ENCODE results near the gene VSTM1.
"Not testable (repeated sequence)": the region's sequence is repeated elsewhere in the genome, so short reads cannot be mapped to it uniquely, and the experiment has no call there.

Gene VSTM1, protein sequence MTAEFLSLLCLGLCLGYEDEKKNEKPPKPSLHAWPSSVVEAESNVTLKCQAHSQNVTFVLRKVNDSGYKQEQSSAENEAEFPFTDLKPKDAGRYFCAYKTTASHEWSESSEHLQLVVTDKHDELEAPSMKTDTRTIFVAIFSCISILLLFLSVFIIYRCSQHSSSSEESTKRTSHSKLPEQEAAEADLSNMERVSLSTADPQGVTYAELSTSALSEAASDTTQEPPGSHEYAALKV

GRCh38 chr19:54063350-54064116, at the start of gene VSTM1:
Gene VSTM1, minus strand, starts transcription at chr19:54063897. Its CDS starts 120 bp downstream, at chr19:54063777.
- no peak for DNase-seq

GRCh38 chr19:54109651-54110050, 46.0 kb upstream of the VSTM1 start:
- no peak for DNase-seq

DNA sequence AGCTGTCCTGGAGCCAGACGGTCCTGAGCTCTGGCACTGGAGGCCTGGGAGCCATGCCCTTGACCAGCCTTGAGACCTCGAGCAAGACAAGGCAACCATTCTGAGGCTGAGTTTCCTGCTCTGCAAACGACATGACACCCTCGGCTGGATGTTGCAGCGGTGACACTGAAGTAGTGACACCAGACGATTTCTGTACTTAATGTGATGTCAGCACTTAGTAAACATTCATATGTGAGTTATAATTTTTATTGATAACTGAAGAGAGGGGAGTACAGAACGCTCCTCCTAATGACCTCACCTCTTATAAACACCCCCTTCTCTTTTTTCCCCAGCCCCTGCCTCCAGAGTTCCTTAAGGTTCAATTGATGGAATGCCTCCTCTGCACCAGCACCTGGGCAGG, 44.8 kb upstream of the VSTM1 start:
- DNase-seq, result no peak

- no peak for DNase-seq
Observed at GRCh38 chr19:54107876-54108490, 44.3 kb upstream of the VSTM1 start.

DNA sequence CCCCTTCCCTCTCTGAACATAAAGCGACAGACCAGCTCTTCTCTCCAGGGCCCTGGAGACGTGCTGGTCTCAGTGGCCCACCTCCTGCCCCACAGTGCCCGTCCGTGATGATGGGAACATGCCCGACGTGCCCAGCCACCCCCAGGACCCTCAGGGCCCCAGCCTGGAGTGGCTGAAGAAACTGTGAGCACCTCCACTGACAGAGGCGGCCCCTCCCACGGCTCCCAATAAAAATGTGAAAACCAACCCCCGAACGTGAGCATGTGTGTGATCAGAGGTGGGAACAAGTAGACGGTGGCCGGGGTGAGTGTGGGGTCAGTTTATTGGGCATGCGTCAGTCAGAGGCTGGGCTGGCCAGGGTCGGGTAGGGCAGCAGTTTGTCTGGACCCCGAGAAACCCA, 43.0 kb upstream of the VSTM1 start:
- DNase-seq, result no peak

- DNase-seq, result no peak
Observed at GRCh38 chr19:54105796-54106195, 42.1 kb upstream of the VSTM1 start.

GRCh38 chr19:54104998-54105715, 41.5 kb upstream of the VSTM1 start:
- no peak for DNase-seq

- DNase-seq, result peak; percentile 94
Observed at GRCh38 chr19:54102421-54103169, 38.9 kb upstream of the VSTM1 start, which contains the start of gene NDUFA3. Gene NDUFA3, plus strand, starts transcription at chr19:54102855. Its CDS starts 24 bp downstream, at chr19:54102879.

- no peak for DNase-seq
Observed at GRCh38 chr19:54100561-54100960, 36.9 kb upstream of the VSTM1 start, which contains the start of gene OSCAR. Gene OSCAR, minus strand, starts transcription at chr19:54100803. Its CDS starts 11 bp downstream, at chr19:54100792.

DNA sequence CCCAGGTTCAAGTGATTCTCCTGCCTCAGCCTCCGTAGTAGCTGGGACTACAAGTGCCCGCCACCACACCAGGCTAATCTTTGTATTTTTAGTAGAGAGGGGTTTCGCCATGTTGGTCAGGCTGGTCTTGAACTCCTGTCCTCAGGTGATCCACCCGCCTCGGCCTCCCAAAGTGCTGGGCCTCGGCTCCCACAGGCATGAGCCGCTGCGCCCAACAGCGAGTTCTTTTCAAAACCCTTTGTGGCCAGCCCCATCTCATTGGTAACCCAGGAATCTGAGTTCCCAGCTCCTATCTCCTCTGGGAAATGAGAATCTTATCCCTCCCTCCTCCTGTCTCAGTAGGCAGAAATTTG, 36.2 kb upstream of the VSTM1 start:
- not testable (repeated sequence) for DNase-seq

DNA sequence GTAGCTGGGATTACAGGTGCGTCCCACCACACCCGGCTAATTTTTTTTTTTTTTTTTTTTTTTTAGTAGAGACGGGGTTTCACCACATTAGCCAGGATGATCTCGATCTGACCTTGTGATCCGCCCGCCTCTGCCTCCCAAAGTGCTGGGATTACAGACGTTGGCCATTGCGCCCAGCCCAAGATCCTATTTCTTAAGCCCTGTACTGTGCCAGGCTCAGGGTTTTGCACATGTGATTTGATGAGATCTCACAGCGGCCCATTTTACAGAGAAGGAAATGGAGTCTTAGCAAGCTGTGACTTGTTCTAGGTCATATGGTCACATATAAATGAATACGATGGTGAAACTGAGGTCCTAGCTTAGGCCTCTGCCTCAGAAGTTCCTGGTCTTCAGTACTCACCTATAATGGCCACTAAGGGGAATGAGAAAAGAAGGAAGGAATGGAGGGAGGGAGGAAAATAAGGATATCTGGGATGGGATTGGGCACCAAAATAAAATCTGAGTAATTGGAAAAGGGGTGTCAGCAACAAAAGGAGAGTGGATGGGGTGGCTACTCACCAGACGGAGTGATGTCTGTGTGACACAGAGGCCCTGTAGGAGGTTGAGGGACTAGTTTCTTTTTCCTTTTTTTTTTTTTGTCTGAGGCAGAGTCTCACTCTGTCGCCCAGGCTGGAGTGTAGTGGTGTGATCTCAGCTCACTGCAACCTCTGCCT, 35.6 kb upstream of the VSTM1 start:
- no peak for DNase-seq

GRCh38 chr19:54096617-54097106, 33.0 kb upstream of the VSTM1 start:
- no peak for DNase-seq

DNA sequence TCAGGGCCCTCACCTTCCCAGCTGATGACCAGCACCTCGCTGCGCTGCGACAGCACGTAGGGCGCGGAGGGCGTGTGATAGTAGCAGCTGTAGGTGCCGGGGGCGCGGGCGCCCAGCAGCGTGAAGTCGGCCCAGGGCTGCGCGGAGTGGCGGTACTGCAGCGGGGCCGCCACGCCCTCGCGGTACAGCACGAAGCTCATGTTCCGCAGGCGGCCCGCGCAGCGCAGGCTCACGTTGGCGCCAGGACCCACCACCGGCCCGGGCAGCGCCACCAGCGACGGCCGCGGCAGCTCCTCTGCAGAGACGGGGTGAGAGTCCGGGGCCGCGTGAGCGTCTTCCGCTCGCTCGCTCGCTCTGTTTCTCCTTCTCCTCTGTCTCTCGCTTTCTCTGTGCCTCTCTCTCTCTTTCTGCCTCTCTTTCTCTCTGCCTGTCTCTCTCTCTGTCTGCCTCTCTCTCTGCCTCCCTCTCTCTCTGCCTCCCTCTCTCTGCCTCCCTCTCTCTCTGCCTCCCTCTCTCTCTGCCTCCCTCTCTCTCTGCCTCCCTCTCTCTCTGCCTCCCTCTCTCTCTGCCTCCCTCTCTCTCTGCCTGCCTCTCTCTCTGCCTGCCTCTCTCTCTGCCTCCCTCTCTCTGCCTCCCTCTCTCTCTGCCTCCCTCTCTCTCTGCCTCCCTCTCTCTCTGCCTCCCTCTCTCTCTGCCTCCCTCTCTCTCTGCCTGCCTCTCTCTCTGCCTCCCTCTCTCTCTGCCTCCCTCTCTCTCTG, 32.3 kb upstream of the VSTM1 start:
- DNase-seq, result not testable (repeated sequence)

DNA sequence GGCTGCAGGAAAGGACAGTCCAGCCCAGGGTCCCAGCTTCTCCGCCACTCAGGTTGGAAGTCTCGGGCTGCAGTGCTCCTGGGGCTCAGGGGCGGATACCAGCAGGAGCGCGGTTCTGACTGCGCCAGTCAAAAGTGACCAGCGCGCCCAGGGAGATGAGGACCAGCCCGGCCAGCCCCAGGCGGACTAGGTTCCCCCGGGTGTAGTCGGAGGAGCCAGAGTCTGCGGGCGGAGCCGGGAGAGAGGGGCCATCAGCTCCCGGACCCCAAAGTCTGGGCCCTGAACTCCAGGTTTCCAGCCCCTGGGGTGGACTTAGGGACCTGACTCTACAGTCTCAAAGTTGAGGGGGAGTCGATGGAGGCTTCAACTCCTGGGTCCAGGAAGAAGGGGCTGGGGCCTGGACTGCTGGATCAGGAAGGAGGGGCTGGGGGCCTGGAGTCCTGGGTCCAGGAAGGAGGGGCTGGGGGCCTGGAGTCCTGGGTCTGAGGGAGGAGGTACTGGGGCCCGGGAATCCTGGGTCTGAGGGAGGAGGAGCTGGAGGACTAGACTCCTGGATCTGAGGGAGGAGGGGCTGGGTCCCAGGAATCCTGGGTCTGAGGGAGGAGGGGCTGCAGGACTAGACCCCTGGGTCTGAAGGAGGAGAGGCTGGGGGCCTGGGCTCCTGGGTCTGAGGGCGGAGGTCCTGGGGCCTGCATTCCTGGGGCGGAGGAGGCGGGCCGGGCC, 31.6 kb upstream of the VSTM1 start:
- no peak for DNase-seq

DNA sequence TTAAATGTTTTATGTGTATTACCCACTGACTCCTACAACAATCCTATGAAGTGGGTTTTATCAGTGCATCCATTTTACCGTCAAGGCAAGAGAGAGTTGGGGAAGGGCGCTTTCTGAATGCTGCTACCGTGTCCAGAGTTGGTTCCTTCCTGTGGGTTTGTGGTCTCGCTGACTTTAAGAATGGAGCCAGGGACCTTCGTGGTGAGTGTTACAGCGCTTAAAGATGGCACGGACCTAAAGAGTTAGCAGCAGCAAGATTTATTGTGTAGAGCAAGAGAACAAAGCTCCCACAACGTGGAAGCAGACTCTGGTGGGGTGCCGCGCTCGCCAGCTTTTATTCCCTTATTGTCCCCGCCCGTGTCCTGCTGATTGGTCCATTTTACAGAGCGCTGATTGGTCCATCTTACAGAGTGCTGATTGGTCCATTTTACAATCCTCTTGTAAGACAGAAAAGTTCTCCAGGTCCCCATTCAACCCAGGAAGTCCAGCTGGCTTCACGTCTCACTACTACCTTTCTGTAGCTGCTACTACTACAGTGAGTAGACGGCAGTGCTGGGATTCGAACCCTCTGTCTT, 30.8 kb upstream of the VSTM1 start:
- DNase-seq, result no peak

- no peak for DNase-seq
Observed at GRCh38 chr19:54084410-54084809, 20.7 kb upstream of the VSTM1 start.

- DNase-seq, result no peak
Observed at GRCh38 chr19:54081032-54081431, 17.3 kb upstream of the VSTM1 start, which contains the start of gene TARM1. Gene TARM1, minus strand, starts transcription at chr19:54081365. Its CDS starts 25 bp downstream, at chr19:54081340.

DNA sequence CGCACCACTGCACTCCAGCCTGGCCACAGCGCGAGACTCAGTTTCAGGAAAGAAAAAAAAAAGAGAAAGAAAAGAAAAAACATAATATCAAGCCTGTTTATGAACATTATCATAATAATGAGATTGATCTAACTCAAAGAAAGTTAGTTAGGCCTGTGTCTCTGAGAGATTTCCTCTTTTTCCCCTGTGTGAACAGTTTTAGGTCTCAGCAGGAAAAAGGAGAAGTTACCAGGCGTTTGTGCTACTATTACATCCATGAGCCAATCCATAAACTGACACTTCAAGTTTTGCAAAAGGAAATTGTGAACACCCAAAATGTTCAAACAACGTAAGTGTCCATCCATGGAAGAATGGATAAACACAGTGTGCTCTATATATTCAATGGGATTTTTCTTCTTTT, 13.6 kb upstream of the VSTM1 start:
- DNase-seq, result no peak

GRCh38 chr19:54074851-54075250, 11.2 kb upstream of the VSTM1 start:
- DNase-seq, result no peak

GRCh38 chr19:54073829-54074228, 10.1 kb upstream of the VSTM1 start:
- no peak for DNase-seq

Data from NCI-H510A (cell line).